Colonic mucosa (tissue), 4 donors: ENCODE measurements around the gene SEC16B. TPM values are rescaled to one million over a fixed set of nuclear protein-coding genes. Genes with fewer than 3 reads are reported as not detected.

ENCODE experiments used
- DNase-seq: peaks from one replicate; pipeline ENCODE4 v3.0.0-alpha.2; 2020
- H3K27ac ChIP-seq: fragments of 200-600 bp; one replicate; pipeline ENCODE4 v1.8.0; 2021
- H3K27me3 ChIP-seq: fragments of 200-600 bp; one replicate; pipeline ENCODE4 v1.8.0; 2021
- H3K36me3 ChIP-seq: fragments of 200-600 bp; one replicate; pipeline ENCODE4 v1.8.0; 2021
- H3K4me1 ChIP-seq: fragments of 200-600 bp; one replicate; pipeline ENCODE4 v1.8.0; 2021; ENCODE audit warnings: mild to moderate bottlenecking
- H3K4me3 ChIP-seq: fragments of 200-600 bp; one replicate; pipeline ENCODE4 v1.8.0; 2021
- H3K9ac ChIP-seq, 2 donors: one replicate each; pipeline ENCODE4 v1.7.0; 2013; ENCODE audit warnings: control low read depth in 2 of 2, low read depth in 2 of 2, low read length in 2 of 2
- H3K9me3 ChIP-seq: fragments of 200-600 bp; one replicate; pipeline ENCODE4 v1.8.0; 2021
- CTCF ChIP-seq: fragments of 200-600 bp; IDR thresholded peaks from one replicate; pipeline ENCODE4 v1.8.0; 2022; ENCODE audit warnings: antibody characterized with exemption, mild to moderate bottlenecking
- intact Hi-C: fragments of 100-400 bp; cut with DNase I; formaldehyde crosslinking; loops from one replicate; pipeline ENCODE4 v1.14.1; 2022
- total RNA-seq, 2 donors: library from RNA; stranded (reverse); fragmentation: NEBNext Ultra II Directional in 1 of 2; extraction: Animal tissue kit (Norgen Biotek cat#: 25700) in 1 of 2; gene quantifications; one replicate each; pipeline ENCODE4 v1.2.1, GENCODE V29; 2021
- donor health status: healthy.
- donor health status: DM: no; HTN: no; CAD: no.
- donor health status: DM: no; HTN: no; CAD: no.

The SEC16B gene
- total RNA-seq, 2 donors from 2014 or later: 2.8 to 5.2 TPM

- no peak overlapping the region for H3K27ac ChIP-seq
- no peak overlapping the region for H3K4me3 ChIP-seq
- no peaks in the 10 kb centered on the region for H3K4me1 ChIP-seq
- no peak for TF ChIP-seq CTCF
- no peak for DNase-seq
- intact Hi-C loops: no loop called here
- no peaks in the 10 kb centered on the region for H3K36me3 ChIP-seq
- no peak overlapping the region for H3K9ac ChIP-seq
- H3K9me3 ChIP-seq: no peaks in the 10 kb centered on the region
- H3K27me3 ChIP-seq: no peaks in the 10 kb centered on the region
These were observed 3.7 kb downstream of the SEC16B start for GRCh38 chr1:177966199-177966598.

- intact Hi-C loops: no loop called here
- DNase-seq: no peak
- H3K4me3 ChIP-seq: no peak overlapping the region
These were observed 4.6 kb downstream of the SEC16B start for GRCh38 chr1:177965293-177965692.

GRCh38 chr1:177964336-177964735 is 5.5 kb downstream of the SEC16B start:
- no peak for TF ChIP-seq CTCF
- H3K36me3 ChIP-seq: no peaks in the 10 kb centered on the region
- no peaks in the 10 kb centered on the region for H3K9me3 ChIP-seq
- intact Hi-C loops: no loop called here
- no peaks in the 10 kb centered on the region for H3K27me3 ChIP-seq
- H3K4me3 ChIP-seq: no peak overlapping the region
- no peaks in the 10 kb centered on the region for H3K4me1 ChIP-seq
- no peak overlapping the region for H3K27ac ChIP-seq
- no peak overlapping the region for H3K9ac ChIP-seq
- DNase-seq: no peak

More at GRCh38 chr1:177965293-177965692, 4.6 kb downstream of the SEC16B start:
- H3K4me1 ChIP-seq: no peaks in the 10 kb centered on the region
- H3K27me3 ChIP-seq: no peaks in the 10 kb centered on the region
- no peaks in the 10 kb centered on the region for H3K36me3 ChIP-seq
- H3K9ac ChIP-seq: no peak overlapping the region
- no peak for TF ChIP-seq CTCF
- H3K9me3 ChIP-seq: no peaks in the 10 kb centered on the region
- no peak overlapping the region for H3K27ac ChIP-seq

GRCh38 chr1:177960939-177961622 is 8.8 kb downstream of the SEC16B start:
- Histone ChIP-seq H3K4me3 (no peak overlapping the region), H3K27ac (no peak overlapping the region), H3K4me1 (no peaks in the 10 kb centered on the region), H3K9me3 (no peaks in the 10 kb centered on the region), H3K9ac (no peak overlapping the region), H3K36me3 (no peaks in the 10 kb centered on the region), H3K27me3 (no peaks in the 10 kb centered on the region)
- intact Hi-C loops: no loop called here
- TF ChIP-seq CTCF: no peak
- no peak for DNase-seq

GRCh38 chr1:177959811-177960515 is 9.9 kb downstream of the SEC16B start:
- intact Hi-C loops: loop anchor here (10.0 kb wide), 1 partner anchor 315 kb away; no protein-coding TSS in a partner anchor
- Histone ChIP-seq H3K27ac (no peak overlapping the region), H3K36me3 (no peaks in the 10 kb centered on the region), H3K4me3 (no peak overlapping the region), H3K9me3 (no peaks in the 10 kb centered on the region), H3K27me3 (no peaks in the 10 kb centered on the region), H3K4me1 (no peaks in the 10 kb centered on the region), H3K9ac (no peak overlapping the region)
- TF ChIP-seq CTCF: no peak
- DNase-seq: no peak
